Vagina (tissue), 2 donors: Measurements from ENCODE around the gene HAS3.

Experiments
- POLR2A ChIP-seq, 2 donors: fragments of 450-650 bp; IDR thresholded peaks; one replicate each; pipeline ENCODE4 v1.6.1; 2017; ENCODE audit warnings: antibody characterized with exemption in 2 of 2, mild to moderate bottlenecking in 2 of 2, moderate library complexity in 2 of 2
- POLR2AphosphoS5 ChIP-seq, 2 donors: sonication (generic); formaldehyde crosslinking; IDR thresholded peaks; one replicate each; pipeline ENCODE4 v1.9.0; 2017; ENCODE audit warnings: antibody characterized with exemption in 2 of 2, mild to moderate bottlenecking in 2 of 2, low read depth in 1 of 2; ENCODE audit not compliant: insufficient read depth in 1 of 2
- TF ChIP-seq, protein P1 (sequence below), 3 experiments: fragments of 450-650 bp in 2 of 3; fragments of 200-600 bp in 1 of 3; sonication (generic) in 1 of 3; IDR thresholded peaks; one replicate each; pipeline ENCODE4 v1.5.1; 2017 to 2019; ENCODE audit warnings: antibody characterized with exemption in 3 of 3, mild to moderate bottlenecking in 2 of 3, moderate library complexity in 2 of 3

GRCh38 chr16:69110406-69110805 lies 5.0 kb downstream of the HAS3 start:
- TF ChIP-seq, protein P1, sequence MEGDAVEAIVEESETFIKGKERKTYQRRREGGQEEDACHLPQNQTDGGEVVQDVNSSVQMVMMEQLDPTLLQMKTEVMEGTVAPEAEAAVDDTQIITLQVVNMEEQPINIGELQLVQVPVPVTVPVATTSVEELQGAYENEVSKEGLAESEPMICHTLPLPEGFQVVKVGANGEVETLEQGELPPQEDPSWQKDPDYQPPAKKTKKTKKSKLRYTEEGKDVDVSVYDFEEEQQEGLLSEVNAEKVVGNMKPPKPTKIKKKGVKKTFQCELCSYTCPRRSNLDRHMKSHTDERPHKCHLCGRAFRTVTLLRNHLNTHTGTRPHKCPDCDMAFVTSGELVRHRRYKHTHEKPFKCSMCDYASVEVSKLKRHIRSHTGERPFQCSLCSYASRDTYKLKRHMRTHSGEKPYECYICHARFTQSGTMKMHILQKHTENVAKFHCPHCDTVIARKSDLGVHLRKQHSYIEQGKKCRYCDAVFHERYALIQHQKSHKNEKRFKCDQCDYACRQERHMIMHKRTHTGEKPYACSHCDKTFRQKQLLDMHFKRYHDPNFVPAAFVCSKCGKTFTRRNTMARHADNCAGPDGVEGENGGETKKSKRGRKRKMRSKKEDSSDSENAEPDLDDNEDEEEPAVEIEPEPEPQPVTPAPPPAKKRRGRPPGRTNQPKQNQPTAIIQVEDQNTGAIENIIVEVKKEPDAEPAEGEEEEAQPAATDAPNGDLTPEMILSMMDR (IDR thresholded peaks at IDR 0.05) = no peak
- TF ChIP-seq POLR2A (IDR thresholded peaks at IDR 0.05) (no peak), POLR2AphosphoS5 (IDR thresholded peaks at IDR 0.05; ENCODE audit: insufficient read depth in 1 of 2, low read depth in 1 of 2) (no peak)
